Hepatocyte (in vitro differentiated cells): ENCODE measurements around the gene DHRS11. TPM values are rescaled to one million over a fixed set of nuclear protein-coding genes. Genes with fewer than 3 reads are reported as not detected.

Experiments used
- DNase-seq: peaks from one replicate; pipeline ENCODE4 v3.0.0-alpha.2; 2016; ENCODE audit warnings: low spot score
- H2AFZ ChIP-seq: fragments of 200-600 bp; sonication (generic); 2 replicates; pipeline ENCODE4 v1.6.0; 2016; ENCODE audit warnings: antibody characterized with exemption, mild to moderate bottlenecking
- H3K27ac ChIP-seq: fragments of 200-600 bp; sonication (generic); 2 replicates; pipeline ENCODE4 v1.5.1; 2016; ENCODE audit warnings: mild to moderate bottlenecking
- H3K27me3 ChIP-seq: fragments of 200-600 bp; sonication (generic); 2 replicates; pipeline ENCODE4 v1.6.1; 2016
- H3K36me3 ChIP-seq: fragments of 200-600 bp; sonication (generic); replicated peaks from 2 replicates; pipeline ENCODE4 v1.5.1; 2016; ENCODE audit warnings: low read depth; ENCODE audit not compliant: insufficient read depth
- H3K4me1 ChIP-seq: fragments of 200-600 bp; sonication (generic); 2 replicates; pipeline ENCODE4 v1.5.1; 2016; ENCODE audit warnings: mild to moderate bottlenecking, moderate library complexity; ENCODE audit not compliant: insufficient read depth
- H3K4me2 ChIP-seq: fragments of 200-600 bp; sonication (generic); 2 replicates; pipeline ENCODE4 v1.6.0; 2016
- H3K4me3 ChIP-seq: fragments of 200-600 bp; sonication (generic); 2 replicates; pipeline ENCODE4 v1.5.1; 2016; ENCODE audit warnings: mild to moderate bottlenecking
- H3K79me2 ChIP-seq: fragments of 200-600 bp; sonication (generic); 2 replicates; pipeline ENCODE4 v1.6.0; 2017; ENCODE audit warnings: mild to moderate bottlenecking
- H3K9me2 ChIP-seq: fragments of 200-600 bp; sonication (generic); replicated peaks from 2 replicates; pipeline ENCODE4 v1.6.0; 2017; ENCODE audit warnings: mild to moderate bottlenecking; ENCODE audit not compliant: insufficient read depth
- H3K9me3 ChIP-seq: fragments of 200-600 bp; sonication (generic); 2 replicates; pipeline ENCODE4 v1.5.1; 2016; ENCODE audit warnings: low read depth, mild to moderate bottlenecking
- H4K20me1 ChIP-seq: fragments of 200-600 bp; sonication (generic); 2 replicates; pipeline ENCODE4 v1.6.0; 2016; ENCODE audit warnings: mild to moderate bottlenecking; ENCODE audit not compliant: insufficient read depth, poor library complexity, severe bottlenecking
- EZH2 ChIP-seq: fragments of 200-600 bp; sonication (generic); IDR thresholded peaks from 2 replicates; pipeline ENCODE4 v1.6.1; 2016; ENCODE audit warnings: antibody characterized with exemption, mild to moderate bottlenecking, borderline replicate concordance
- EZH2phosphoT487 ChIP-seq: fragments of 200-600 bp; sonication (generic); IDR thresholded peaks from one replicate; pipeline ENCODE4 v1.6.1; 2018; ENCODE audit warnings: antibody characterized with exemption, mild to moderate bottlenecking, low read depth, moderate library complexity; ENCODE audit not compliant: unreplicated experiment, severe bottlenecking
- whole genome bisulfite sequencing: methylation state at CpG from one replicate; pipeline ENCODE4 v1.1.6; 2016; ENCODE audit warnings: low lambda C conversion rate; ENCODE audit errors: missing lambda C conversion rate; 5-methylcytosine and 5-hydroxymethylcytosine counted together
- polyA plus RNA-seq: library from polyadenylated mRNA; unstranded; fragments of >200 nt; fragmentation: Nextera tagmentation; extraction: Ambion mirVana; gene quantifications from 2 replicates; pipeline ENCODE4 v1.2.1, GENCODE V29; 2016
- total RNA-seq: library from RNA; depleted of rRNA; stranded (reverse); fragments of >200 nt; gene quantifications from 2 replicates; pipeline ENCODE4 v1.2.3, GENCODE V29; 2014
- TF ChIP-seq, protein P1 (sequence below): fragments of 200-600 bp; sonication (generic); IDR thresholded peaks from 2 replicates; pipeline ENCODE4 v1.5.1; 2016; ENCODE audit warnings: antibody characterized with exemption, mild to moderate bottlenecking; ENCODE audit not compliant: poor library complexity

The DHRS11 gene
- total and polyA plus RNA-seq, 2 experiments from 2014 or later = 33.2 to 49.8 TPM

DNA sequence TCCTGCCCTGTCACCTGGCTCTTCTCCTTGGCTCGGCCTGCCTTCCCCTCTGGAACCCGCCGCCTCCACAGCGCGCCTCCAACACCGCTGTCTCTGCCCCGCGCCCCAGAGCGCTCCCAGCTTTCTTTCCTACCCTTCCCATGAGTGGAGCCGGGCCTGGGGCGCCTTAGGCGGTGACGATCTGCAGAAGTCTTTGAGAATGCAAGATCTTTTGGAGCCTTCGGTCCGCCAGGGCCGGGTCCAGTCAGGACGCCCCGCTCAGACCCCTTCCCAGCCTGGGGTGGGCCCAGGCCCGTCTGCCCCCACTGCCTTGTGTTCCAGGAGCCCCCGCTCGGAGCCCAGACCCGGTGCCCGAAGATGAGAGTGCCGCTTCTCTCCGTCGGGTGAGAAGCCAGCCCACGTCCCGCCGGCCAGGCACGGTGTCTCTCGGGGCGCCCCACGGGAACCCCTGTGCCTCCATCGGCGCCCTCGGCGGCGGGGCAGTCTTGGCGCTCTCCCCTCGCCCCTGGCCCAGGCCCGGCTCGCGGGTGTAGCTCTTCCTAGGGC, 49.7 kb downstream of the DHRS11 start:
- H3K4me3 ChIP-seq = peak overlapping the region; percentile 23
- no peaks in the 10 kb centered on the region for H4K20me1 ChIP-seq
- H3K9me3 ChIP-seq = no peaks in the 10 kb centered on the region
- peaks cover 14% of the 10 kb centered on the region for H3K4me1 ChIP-seq
- no peak overlapping the region for H3K27ac ChIP-seq
- H3K4me2 ChIP-seq = peak overlapping the region; percentile 97
- no peak for DNase-seq
- H2AFZ ChIP-seq = peak overlapping the region; percentile 56
- H3K79me2 ChIP-seq = no peaks in the 10 kb centered on the region
- 3% methylated on average over 41 of the region's 43 CpGs for WGBS
- no peaks in the 10 kb centered on the region for H3K9me2 ChIP-seq
- H3K36me3 ChIP-seq = no peaks in the 10 kb centered on the region
- peaks cover 96% of the 10 kb centered on the region for H3K27me3 ChIP-seq
- TF ChIP-seq EZH2phosphoT487 = peak; percentile 55
- TF ChIP-seq, protein P1, sequence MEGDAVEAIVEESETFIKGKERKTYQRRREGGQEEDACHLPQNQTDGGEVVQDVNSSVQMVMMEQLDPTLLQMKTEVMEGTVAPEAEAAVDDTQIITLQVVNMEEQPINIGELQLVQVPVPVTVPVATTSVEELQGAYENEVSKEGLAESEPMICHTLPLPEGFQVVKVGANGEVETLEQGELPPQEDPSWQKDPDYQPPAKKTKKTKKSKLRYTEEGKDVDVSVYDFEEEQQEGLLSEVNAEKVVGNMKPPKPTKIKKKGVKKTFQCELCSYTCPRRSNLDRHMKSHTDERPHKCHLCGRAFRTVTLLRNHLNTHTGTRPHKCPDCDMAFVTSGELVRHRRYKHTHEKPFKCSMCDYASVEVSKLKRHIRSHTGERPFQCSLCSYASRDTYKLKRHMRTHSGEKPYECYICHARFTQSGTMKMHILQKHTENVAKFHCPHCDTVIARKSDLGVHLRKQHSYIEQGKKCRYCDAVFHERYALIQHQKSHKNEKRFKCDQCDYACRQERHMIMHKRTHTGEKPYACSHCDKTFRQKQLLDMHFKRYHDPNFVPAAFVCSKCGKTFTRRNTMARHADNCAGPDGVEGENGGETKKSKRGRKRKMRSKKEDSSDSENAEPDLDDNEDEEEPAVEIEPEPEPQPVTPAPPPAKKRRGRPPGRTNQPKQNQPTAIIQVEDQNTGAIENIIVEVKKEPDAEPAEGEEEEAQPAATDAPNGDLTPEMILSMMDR = no peak

- Histone ChIP-seq H3K4me2 (peak overlapping the region; percentile 97), H3K4me1 (peaks cover 14% of the 10 kb centered on the region), H3K9me2 (no peaks in the 10 kb centered on the region), H3K27me3 (peaks cover 92% of the 10 kb centered on the region), H3K4me3 (peak overlapping the region; percentile 23), H4K20me1 (no peaks in the 10 kb centered on the region), H3K36me3 (no peaks in the 10 kb centered on the region), H3K27ac (no peak overlapping the region), H3K9me3 (no peaks in the 10 kb centered on the region), H3K79me2 (no peaks in the 10 kb centered on the region), H2AFZ (peak overlapping the region; percentile 56)
- peak; percentile 20 for DNase-seq
- peak; percentile 91 for TF ChIP-seq EZH2
- no peak for TF ChIP-seq EZH2phosphoT487
- WGBS = 8% methylated on average over 43 of the region's 64 CpGs
These were observed 50.5 kb downstream of the DHRS11 start for GRCh38 chr17:36641877-36642845.

DNA sequence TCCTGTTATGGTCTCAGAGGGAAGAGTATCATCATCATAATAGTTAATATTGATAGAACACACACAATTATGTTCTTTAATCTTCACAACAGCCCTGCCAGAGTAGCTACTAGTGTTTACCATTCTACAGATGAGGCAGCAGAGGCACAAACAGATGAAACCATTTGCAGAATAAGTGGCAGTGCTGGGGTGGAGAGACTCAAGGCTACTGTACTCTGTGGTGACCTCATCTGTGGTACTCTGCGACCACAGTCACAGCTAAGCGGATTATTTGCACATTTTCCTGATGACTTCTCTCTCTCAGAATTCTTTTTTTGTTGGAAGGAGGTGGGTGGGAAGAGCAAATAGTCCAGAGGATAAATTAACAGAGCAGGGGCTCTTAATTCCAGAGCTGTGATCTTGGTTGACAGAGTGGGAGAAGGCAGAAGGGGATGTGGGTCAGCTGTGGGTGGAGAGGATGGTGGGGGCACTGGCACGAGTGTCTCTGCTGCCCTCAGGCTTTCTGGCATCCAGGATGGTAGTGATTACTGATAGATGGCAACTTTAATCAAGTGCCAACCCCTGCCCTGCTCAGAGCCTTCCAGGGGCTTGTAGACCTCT, 51.5 kb downstream of the DHRS11 start:
- H3K9me3 ChIP-seq = no peaks in the 10 kb centered on the region
- no peak overlapping the region for H3K4me3 ChIP-seq
- H4K20me1 ChIP-seq = no peaks in the 10 kb centered on the region
- no peaks in the 10 kb centered on the region for H3K9me2 ChIP-seq
- H3K27ac ChIP-seq = no peak overlapping the region
- H3K79me2 ChIP-seq = no peaks in the 10 kb centered on the region
- no peak overlapping the region for H2AFZ ChIP-seq
- TF ChIP-seq, protein P1 = no peak
- no peak for TF ChIP-seq EZH2phosphoT487
- TF ChIP-seq EZH2 = no peak
- 77% methylated on average over 3 of the region's 3 CpGs for WGBS
- no peaks in the 10 kb centered on the region for H3K36me3 ChIP-seq
- peaks cover 14% of the 10 kb centered on the region for H3K4me1 ChIP-seq
- DNase-seq = no peak
- no peak overlapping the region for H3K4me2 ChIP-seq
- H3K27me3 ChIP-seq = peaks cover 81% of the 10 kb centered on the region

DNA sequence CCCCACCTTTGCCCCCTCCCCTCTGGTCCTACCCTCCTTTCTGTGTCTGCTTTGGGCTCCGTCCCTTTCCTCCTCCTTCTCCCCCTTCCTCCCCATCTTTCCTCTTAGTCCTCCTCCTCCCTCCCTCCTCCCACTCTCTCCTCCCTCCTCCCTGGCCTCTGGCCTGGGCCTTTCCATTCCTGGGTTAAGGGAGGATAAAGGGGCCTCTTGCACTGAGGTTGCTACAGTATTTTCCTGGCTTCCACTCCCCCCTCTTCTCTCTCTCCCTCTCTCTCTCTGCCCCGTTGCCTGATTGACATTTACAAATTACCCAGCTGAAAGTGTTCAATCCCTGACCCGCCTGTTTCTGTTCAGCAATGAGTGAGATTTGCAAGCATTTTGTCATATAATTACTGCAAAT, 53.7 kb downstream of the DHRS11 start:
- Histone ChIP-seq H3K27me3 (peaks cover 72% of the 10 kb centered on the region), H4K20me1 (no peaks in the 10 kb centered on the region), H3K36me3 (no peaks in the 10 kb centered on the region), H3K27ac (no peak overlapping the region), H3K9me2 (no peaks in the 10 kb centered on the region), H3K4me3 (no peak overlapping the region), H3K4me2 (no peak overlapping the region), H3K79me2 (no peaks in the 10 kb centered on the region), H3K9me3 (no peaks in the 10 kb centered on the region), H3K4me1 (peaks cover 14% of the 10 kb centered on the region), H2AFZ (no peak overlapping the region)
- TF ChIP-seq, protein P1 = no peak
- no peak for TF ChIP-seq EZH2
- no peak for TF ChIP-seq EZH2phosphoT487
- DNase-seq = no peak
- WGBS = 44% methylated on average over 2 of the region's 3 CpGs
